ENCODE results near the gene ENTPD2.

Gene ENTPD2

DNA sequence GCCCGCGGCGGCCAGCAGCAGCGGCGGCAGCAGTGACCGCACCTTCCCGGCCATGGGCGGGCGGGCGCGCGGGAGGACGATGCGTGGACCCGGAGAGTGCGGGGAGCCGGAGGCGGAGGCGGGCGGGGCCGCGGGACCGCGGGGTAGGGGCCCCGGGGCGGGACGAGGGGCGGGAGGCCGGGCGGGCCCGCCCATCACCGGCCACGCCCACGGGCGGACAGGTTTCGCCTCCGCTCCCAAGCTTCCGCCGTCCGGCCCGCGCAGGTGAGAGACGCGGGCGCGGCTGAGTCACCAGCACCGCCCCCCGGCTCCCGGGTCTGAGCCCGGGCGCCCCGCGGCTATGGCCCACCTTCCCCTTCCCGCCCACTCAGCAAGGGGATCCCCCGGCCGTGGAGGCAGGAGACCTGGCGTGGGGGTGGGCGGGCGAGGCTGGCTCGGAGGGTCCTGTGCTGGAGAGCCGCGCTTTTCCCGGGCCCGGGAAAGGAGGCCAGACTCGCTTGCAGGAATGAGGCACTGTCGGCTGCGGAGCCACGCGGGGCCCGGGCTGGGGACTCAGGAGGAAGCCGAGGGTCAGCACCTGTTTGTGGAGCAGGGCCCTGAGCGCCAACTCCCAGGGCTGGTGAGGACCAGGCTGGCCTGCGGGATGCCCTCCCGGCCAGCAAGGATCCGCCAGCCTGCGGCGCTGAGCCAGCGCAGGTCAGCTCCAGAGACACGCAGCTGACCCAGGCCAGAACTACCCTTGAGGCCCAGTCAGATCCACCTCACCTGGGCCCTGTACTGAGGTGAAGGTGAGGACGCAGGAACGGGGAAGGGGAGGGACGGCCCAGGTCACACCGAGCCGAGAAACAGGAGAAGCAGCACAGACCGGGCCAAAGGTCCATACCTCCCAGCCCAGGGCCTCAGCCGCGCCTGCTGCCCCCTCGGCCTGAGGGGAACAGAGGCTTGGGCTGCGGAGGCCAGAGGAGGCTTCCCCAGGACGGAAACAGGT, at the start of gene ENTPD2:
TSS of gene ENTPD2 (minus strand) at position 118 of the 988 bp plus-strand sequence. CDS start at position 54, 64 bp downstream.
- no peak for DNase-seq (ENCODE audit: low spot score)

DNA sequence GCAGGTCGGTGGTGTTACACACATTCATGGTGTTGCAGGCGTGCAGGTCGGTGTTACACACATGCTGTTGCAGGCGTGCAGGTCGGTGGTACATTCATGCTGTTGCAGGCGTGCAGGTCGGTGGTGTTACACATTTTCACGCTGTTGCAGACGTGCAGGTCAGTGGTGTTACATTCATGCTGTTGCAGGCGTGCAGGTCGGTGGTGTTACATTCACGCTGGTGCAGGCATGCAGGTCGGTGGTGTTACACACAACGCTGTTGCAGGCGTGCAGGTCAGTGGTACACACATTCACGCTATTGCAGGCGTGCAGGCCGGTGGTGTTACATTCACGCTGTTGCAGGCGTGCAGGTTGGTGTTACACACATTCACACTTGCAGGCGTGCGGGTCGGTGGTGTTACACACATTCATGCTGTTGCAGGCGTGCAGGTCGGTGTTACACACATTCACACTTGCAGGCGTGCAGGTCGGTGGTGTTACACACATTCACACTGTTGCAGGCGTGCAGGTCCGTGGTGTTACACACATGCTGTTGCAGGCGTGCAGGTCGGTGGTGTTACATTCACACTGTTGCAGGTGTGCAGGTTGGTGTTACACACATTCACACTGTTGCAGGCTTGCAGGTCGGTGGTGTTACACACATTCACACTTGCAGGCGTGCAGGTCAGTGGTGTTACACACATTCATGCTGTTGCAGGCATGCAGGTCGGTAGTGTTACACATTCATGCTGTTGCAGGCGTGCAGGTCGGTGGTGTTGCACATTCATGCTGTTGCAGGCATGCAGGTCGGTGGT, 49.5 kb upstream of the ENTPD2 start:
- no peak for FAIRE-seq
- no peak for DNase-seq (ENCODE audit: low spot score)

More for the DNA sequence above, at the start of gene ENTPD2:
- FAIRE-seq: no peak

DNA sequence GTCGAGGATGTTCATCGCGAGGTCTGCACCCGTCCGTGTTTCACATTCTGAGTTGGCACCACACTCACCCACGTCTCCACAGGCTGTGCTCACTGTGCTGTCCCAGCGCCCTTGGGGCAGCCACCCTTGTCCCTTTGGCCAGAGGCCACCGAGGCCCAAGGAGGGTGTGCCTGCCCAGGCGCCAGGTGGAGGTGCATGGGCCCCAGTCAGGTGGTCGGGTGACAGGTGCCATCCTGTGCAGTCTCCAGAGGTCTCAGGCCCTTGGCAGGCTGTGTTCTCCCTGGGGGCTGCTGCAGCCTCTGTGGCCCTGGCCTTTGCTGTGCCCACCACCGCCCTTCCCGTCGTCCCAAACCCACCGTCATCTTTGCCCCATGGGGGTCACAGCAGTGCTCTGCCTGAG, 45.4 kb upstream of the ENTPD2 start:
- no peak for DNase-seq (ENCODE audit: low spot score)
- FAIRE-seq: no peak

DNA sequence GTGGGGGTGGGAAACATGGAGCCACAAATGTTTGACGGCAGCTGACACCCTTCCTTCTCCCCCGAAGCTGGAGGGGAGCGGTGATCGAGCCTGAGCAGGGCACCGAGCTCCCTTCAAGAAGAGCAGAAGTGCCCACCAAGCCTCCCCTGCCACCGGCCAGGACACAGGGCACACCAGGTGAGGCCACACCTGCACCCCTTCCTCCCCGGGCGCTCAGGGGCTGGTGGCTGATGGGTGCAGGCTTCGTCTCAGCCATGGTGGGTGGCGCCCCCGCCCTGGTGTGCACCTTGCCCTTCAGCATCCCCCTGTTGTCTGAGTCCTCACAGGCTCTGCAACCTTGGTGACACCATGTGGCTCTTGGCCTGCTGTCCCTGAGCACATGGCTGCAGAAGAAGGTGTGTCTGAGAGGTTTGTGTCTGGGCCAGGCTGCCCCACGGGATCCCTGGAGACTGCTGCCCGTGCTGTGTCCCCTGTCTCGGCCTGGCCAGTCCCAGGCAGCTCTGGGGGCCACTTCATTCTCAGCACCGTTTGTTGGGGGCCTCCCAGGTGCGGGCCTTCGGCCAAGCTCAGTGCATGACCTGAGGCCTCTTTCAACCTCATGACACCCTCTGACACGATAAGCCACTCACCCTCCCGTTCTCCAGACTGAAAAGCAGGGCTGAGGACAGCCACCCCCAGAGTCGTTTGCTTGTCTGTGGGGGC, 44.1 kb upstream of the ENTPD2 start:
- DNase-seq (ENCODE audit: low spot score) (no peak), FAIRE-seq (no peak)

DNA sequence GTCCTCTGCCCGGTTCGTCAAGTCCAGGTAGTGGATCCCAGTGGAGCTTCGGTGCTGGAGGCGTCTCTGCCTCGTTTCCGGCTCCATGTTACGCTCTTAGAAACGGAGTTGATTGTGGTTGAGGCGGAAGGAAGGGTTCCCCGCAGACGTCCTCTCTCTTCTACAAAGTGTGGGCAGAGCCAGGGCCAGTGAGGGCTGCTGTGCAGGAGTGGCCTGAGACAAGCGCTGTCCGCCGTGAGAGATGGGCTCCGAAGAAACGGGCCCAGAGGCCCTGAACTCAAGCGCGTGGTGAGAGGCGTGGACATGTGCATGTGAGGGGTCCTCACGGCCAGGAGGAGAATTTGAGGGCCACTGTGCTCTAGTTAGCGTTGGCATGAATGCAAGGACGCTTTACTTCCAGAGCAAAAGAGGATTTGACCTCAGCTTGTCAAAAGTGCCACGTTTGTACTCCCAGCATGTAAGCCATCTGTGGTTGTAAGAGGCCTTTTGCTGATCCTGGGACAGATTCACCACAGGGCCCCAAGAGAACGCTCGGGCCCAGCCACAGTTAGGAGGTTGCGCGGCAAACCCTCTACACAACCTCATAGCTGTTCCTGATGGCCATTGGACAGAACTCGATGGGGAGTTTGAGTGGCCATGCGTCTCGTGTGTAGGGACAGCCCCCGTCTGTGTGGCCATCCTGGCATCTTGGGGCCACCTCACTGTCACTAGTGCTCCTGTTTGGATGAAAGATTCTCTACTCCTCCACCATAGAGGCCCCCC, 43.1 kb upstream of the ENTPD2 start:
- FAIRE-seq (no peak), DNase-seq (ENCODE audit: low spot score) (no peak)

DNA sequence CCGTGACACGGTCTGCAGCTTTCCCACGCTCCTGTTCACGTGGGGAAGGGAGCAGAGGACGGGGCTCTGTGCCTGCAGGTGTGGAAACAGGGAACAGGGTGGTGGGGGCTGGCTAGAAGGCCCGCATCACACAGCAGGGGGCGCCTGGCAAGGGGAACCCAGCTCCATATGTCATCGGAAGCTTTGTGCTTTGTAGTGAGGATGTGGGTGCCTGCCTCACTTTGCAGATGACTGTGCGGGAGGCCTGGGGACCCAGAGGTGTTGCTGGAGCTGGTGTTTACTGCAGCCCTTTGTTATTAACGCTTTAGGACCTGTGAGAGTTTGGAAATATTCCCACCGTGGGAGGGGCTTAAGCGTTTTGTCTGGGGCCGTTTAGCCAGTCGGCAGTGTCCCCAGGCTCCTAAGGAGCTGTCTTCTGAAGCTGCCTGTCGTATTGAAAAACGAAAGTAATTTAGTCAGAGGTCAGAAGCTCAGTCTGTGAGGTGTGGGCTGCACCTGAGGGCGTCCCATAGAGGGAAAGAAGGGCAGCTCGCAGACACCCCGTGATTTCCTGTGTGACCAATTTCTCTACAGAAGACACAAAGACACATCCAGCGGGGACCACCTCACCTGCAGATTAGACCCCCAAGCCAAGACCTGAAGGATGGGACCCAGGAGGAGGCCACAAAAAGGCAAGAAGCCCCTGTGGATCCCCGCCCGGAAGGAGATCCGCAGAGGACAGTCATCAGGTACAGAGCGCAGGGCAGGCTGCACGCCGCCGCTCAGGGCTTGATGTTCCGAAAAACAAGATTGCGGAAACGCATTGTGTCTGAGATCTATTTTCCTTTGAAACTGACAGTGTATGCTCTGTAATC, 42.0 kb upstream of the ENTPD2 start:
- FAIRE-seq (no peak), DNase-seq (ENCODE audit: low spot score) (no peak)

DNA sequence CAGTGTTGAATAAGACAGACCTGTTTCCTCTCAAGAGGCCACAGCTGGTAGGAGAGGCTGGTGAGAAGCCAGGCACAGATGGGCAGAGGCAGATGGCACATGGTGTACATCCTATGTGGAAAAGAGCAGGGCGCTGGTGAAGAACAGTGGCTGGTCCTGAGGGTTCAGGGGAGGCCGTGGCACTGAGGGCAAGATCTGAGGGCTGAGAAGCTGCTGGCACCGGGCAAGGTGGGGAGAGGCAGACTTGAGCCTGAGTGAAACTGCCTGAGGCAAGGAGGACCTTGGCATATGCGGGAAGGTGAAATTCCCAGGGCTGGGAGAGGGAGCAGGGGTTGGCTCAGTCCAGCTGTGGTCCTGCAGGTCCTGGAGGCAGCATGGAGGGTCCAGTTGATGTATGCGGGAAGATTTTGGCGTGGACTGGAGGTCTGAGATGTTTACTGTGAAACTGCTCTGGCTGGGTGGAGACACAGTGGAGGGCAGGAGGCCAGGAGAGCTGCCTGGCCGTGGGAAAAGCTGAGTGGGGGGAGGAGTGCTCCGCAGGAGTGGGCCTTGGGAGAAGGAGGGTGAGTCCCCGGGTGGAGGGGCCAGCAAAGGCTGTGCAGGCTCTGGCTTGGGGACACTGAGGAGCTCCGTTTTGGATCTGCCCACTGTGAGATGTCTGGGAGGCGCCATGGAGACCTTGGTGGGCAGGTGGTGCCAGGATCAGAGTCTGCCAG, 35.5 kb upstream of the ENTPD2 start:
- DNase-seq (ENCODE audit: low spot score) (no peak), FAIRE-seq (no peak)

DNA sequence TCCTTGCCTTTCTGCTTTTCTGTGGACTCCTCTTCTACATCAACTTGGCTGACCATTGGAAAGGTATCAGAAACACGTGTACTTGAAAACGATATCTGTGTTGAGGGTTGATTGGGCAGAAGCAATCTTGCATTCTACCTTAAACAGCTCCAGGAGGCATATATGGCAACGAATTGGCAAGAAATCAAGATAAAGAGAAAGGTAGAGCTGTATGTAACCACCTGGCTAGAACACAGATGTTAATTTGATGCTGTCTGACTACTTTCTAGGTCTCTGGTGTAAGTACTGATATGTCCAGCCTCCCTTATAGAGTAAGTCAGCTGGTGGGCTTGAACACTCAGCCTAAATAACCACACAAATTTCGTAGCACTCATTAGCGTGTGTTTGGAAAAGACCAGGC, 34.3 kb upstream of the ENTPD2 start:
- no peak for DNase-seq (ENCODE audit: low spot score)
- FAIRE-seq: no peak

DNA sequence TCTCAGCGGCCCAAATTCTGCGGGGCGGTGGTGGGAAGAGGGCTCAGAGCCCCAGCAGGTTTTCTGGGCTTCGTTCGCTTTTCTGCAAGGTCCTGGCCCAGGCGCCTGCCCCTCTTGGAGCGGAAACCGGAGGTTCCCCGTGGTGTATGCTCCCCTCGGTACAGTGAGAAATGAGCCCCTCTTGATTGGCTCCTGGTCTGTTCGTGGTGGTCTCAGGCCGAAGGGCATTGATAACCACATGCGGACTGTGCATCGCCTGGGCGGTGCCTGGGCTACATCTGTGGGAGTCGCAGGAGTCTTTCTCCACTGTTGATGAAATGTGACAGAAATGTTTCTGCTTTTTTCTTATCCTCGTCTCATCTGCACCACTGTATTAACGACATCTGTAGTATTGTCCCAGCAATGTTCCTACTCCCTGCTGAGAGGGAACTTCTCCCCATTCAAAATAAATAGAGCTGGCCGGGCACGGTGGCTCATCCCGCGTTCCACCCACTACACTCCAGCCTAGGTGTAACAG, 33.6 kb upstream of the ENTPD2 start:
- FAIRE-seq (no peak), DNase-seq (ENCODE audit: low spot score) (no peak)

DNA sequence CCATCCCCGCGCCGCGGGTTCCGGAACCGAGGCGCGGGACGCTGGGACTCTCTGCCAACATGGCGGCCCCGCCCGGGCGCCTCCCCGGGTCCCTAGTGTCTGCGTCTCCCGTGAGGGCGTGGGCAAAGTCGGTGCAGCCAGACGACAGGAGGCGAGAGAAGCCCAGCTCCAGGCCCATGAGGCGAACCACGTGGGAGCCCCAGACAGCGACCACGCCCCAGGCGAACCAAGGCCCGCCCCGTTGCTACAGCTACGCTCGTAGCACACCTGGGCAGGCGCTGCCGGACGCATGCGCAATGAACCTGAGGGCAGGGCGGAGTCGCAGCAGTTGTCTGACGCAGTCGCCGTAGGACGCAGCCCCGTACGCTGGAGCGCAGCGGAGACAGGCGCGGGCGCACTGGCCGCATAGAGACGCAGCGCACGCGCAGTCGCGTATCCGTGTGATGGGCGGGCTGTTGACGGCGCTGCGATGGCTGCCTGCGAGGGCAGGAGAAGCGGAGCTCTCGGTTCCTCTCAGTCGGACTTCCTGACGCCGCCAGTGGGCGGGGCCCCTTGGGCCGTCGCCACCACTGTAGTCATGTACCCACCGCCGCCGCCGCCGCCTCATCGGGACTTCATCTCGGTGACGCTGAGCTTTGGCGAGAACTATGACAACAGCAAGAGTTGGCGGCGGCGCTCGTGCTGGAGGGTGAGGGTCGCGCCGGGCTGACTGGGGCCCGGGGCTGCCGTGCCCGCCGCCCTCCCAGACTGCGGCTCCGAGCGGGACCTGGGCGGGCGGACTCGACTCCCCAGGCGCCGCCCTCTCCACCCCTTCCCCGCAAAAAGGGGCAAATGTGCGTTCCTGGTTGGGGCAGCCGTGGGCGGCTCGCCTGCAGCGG, 32.9 kb upstream of the ENTPD2 start, which contains the start of gene MAN1B1:
TSS of gene MAN1B1 (plus strand) at position 455 of the 878 bp plus-strand sequence. CDS start at position 470, 15 bp downstream.
- FAIRE-seq (peak; percentile 84), DNase-seq (ENCODE audit: low spot score) (peak; percentile 100)

DNA sequence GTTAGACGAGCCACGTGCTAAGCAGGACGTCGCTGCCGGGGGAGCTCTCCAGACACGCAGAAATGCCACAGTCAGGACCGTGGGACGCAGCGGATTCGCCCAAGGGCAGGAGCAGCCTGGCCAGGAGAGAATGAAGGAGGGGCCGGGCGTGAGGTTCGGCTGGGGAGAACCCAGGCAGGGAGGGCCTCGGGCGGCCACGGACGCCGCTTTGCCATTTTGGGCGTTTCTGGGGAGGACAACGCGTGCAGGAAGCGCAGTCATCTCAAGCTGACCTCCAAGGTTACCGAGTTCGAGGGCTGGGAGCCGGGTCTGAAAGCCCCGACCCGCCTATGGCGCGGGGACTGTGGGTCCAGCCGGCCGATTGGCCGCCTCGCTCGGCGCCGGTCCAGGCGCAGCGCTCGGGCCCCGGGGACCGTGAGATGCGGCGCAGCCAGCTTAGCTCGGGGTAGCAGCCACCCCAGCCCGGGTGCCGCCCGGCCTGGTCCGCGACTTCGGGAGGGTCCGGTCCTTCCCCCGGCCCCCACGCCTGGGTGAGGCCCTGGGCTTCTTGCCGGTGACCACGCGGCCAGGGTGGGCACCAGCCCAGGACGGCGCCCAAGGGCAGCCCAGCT, 32.2 kb upstream of the ENTPD2 start:
- no peak for FAIRE-seq
- DNase-seq (ENCODE audit: low spot score): peak; percentile 47

DNA sequence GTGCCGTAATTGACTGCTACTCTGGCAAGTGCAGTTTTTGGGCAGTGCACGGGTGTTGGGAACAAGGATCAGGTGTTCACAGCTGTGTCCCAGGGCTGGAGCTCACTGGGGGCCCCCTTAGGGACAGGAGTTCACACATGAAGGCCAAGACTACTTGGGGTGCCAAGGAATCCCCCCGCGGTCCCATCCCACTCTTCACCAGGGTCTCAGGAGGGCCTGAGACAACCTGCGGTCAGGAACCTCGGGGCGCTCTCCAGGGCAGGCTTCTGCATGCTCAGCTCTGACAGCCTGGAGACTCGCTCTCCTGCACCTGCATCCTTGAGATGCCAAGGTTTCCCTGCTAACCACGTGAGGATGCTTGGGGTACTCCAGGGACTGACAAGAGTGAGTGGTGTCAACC, 30.7 kb upstream of the ENTPD2 start:
- DNase-seq (ENCODE audit: low spot score) (no peak), FAIRE-seq (no peak)

DNA sequence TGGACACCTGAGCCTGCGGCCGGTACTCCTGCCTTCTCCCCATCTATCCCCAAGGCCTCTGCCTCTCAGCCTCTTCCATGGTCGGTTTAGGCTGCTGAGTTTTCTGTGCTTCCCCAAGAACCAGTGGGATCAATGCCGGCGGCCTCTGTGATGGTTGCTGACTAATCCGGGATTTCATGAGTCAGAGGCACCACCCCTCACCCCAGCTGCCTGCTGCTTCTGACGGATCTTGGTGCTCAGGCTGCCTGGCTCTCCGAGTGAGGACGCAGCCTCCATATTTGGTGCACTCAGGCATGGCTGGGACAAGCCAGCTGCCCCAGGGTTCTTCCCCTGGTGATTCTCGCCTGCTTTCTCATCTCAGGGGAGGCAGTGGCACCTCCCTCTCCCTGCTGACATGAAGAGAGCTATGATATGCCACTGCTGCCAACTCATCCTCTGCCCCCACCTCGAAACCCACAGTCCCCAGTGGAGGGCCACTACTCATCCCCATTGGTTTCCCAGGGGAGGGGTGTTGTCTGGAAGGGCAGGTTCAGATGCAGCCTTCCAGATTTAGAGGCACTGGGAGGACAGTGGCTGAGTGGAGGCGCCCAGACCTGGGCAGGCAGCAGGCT, 29.6 kb upstream of the ENTPD2 start:
- DNase-seq (ENCODE audit: low spot score) (peak; percentile 100), FAIRE-seq (peak; percentile 98)

DNA sequence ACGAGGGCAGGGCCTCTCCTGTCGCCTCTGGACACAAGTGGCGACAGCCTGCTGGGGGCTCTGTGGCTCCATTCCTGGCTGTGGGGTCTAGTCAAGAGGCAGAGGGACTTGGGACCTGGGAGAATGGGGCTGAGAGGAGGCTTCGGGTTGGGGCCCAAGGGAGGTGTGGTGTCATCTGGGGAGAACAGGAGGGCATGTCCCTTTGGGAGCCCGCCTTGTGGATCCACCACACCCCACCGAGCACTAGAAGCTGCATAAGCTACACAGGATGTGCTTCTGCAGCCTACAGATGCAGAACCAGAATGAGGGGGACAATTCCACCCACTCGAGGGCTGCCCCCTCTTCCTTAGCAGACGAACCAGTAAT, 29.0 kb upstream of the ENTPD2 start:
- FAIRE-seq (no peak), DNase-seq (ENCODE audit: low spot score) (peak; percentile 7)

DNA sequence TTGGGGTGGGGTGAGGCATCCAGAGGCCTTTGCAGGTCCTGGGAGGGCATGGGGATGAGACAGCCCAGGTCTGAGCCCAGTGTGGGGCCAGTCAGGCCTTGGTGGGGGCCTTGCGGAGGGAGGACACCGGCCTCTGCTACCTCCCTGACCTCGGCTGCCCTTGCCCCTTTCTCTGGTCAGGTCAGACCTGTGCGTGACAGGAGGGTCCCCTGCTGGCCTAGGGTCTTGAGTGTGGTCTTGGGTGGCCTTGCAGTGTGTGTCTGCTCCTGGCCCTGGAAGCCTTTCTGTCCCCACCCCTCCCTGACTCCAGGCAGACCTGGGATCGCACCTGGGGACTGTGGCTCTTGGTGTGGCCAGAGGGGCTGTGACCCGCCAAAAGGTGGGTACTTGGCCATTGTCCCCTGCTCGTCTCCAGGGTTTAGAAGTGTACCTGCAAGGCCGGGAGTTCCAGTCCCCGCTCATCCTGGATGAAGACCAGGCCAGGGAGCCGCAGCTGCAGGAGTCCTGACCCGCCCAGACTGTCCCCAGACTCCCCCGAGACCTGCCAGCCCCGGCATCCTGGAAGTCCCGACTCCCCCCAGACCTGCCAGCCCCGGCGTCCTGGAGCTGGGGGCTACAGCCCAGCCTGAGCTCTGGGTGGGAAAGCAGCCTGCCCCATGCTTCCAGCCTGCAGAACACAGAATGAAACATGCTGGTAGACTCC, 28.5 kb upstream of the ENTPD2 start:
- DNase-seq (ENCODE audit: low spot score) (no peak), FAIRE-seq (no peak)
